Measurements from ENCODE around the gene CALD1. TPM values are rescaled to one million over a fixed set of nuclear protein-coding genes. Genes with fewer than 3 reads are reported as not detected.

The CALD1 gene
- total and polyA plus RNA-seq, 4 donors: 48.0 to 226 (median 95.2) TPM

GRCh38 chr7:134773164-134773563 is 6.3 kb upstream of the CALD1 start:
- DNase-seq (ENCODE audit: low spot score): no peak
- Histone ChIP-seq H3K36me3 (ENCODE audit: control insufficient read depth in 4 of 4, insufficient read depth in 3 of 4, low read depth in 1 of 4, low read length in 3 of 4) (no peaks in the 10 kb centered on the region), H3K9ac (ENCODE audit: low read depth in 1 of 2, low read length in 2 of 2) (no peak overlapping the region), H3K4me1 (ENCODE audit: control insufficient read depth in 4 of 4, insufficient read depth in 4 of 4, low read length in 3 of 4) (no peaks in the 10 kb centered on the region), H3K9me3 (ENCODE audit: control insufficient read depth in 4 of 4, low read length in 3 of 4) (no peaks in the 10 kb centered on the region), H3K27ac (ENCODE audit: low read depth in 1 of 2, low read length in 2 of 2) (no peak overlapping the region), H3K27me3 (ENCODE audit: control insufficient read depth in 4 of 4, insufficient read depth in 4 of 4, low read length in 3 of 4) (no peaks in the 10 kb centered on the region), H3K4me3 (ENCODE audit: low read depth in 1 of 3, low read length in 3 of 3) (no peak overlapping the region)
- TF ChIP-seq EGR1 (IDR thresholded peaks at IDR 0.05; ENCODE audit: low read depth in 2 of 2) (no peak), ZBTB33 (IDR thresholded peaks at IDR 0.05) (no peak), FOXA2 (IDR thresholded peaks at IDR 0.05) (no peak), GABPA (IDR thresholded peaks at IDR 0.05 in 1 of 2, conservative IDR thresholded peaks at IDR 0.05 in 1 of 2) (no peak), CTCF (IDR thresholded peaks at IDR 0.05; ENCODE audit: low read depth, low read length, missing input control) (no peak), HNF4G (IDR thresholded peaks at IDR 0.05) (no peak), YY1 (IDR thresholded peaks at IDR 0.05) (no peak), NR2F2 (IDR thresholded peaks at IDR 0.05) (no peak), HNF4A (conservative IDR thresholded peaks at IDR 0.05) (no peak), RXRA (IDR thresholded peaks at IDR 0.05) (no peak)
- WGBS: 96% methylated on average over 4 of the region's 4 CpGs

GRCh38 chr7:134774119-134774518 is 5.3 kb upstream of the CALD1 start:
- Histone ChIP-seq H3K4me1 (ENCODE audit: control insufficient read depth in 4 of 4, insufficient read depth in 4 of 4, low read length in 3 of 4) (no peaks in the 10 kb centered on the region), H3K36me3 (ENCODE audit: control insufficient read depth in 4 of 4, insufficient read depth in 3 of 4, low read depth in 1 of 4, low read length in 3 of 4) (no peaks in the 10 kb centered on the region), H3K27me3 (ENCODE audit: control insufficient read depth in 4 of 4, insufficient read depth in 4 of 4, low read length in 3 of 4) (no peaks in the 10 kb centered on the region), H3K27ac (ENCODE audit: low read depth in 1 of 2, low read length in 2 of 2) (no peak overlapping the region), H3K9ac (ENCODE audit: low read depth in 1 of 2, low read length in 2 of 2) (no peak overlapping the region), H3K9me3 (ENCODE audit: control insufficient read depth in 4 of 4, low read length in 3 of 4) (no peaks in the 10 kb centered on the region), H3K4me3 (ENCODE audit: low read depth in 1 of 3, low read length in 3 of 3) (no peak overlapping the region)
- TF ChIP-seq CTCF (IDR thresholded peaks at IDR 0.05; ENCODE audit: low read depth, low read length, missing input control): no peak
- TF ChIP-seq ZBTB33 (IDR thresholded peaks at IDR 0.05): no peak
- no peak for TF ChIP-seq TAF1 (conservative IDR thresholded peaks at IDR 0.05)
- no peak for TF ChIP-seq HNF4G (IDR thresholded peaks at IDR 0.05)
- no peak for TF ChIP-seq ATF3 (IDR thresholded peaks at IDR 0.05)
- no peak for TF ChIP-seq SP1 (IDR thresholded peaks at IDR 0.05)
- TF ChIP-seq FOXA1 (IDR thresholded peaks at IDR 0.05): no peak
- TF ChIP-seq EGR1 (IDR thresholded peaks at IDR 0.05; ENCODE audit: low read depth in 2 of 2): no peak
- no peak for TF ChIP-seq NR2F2 (IDR thresholded peaks at IDR 0.05)
- TF ChIP-seq, protein P1, sequence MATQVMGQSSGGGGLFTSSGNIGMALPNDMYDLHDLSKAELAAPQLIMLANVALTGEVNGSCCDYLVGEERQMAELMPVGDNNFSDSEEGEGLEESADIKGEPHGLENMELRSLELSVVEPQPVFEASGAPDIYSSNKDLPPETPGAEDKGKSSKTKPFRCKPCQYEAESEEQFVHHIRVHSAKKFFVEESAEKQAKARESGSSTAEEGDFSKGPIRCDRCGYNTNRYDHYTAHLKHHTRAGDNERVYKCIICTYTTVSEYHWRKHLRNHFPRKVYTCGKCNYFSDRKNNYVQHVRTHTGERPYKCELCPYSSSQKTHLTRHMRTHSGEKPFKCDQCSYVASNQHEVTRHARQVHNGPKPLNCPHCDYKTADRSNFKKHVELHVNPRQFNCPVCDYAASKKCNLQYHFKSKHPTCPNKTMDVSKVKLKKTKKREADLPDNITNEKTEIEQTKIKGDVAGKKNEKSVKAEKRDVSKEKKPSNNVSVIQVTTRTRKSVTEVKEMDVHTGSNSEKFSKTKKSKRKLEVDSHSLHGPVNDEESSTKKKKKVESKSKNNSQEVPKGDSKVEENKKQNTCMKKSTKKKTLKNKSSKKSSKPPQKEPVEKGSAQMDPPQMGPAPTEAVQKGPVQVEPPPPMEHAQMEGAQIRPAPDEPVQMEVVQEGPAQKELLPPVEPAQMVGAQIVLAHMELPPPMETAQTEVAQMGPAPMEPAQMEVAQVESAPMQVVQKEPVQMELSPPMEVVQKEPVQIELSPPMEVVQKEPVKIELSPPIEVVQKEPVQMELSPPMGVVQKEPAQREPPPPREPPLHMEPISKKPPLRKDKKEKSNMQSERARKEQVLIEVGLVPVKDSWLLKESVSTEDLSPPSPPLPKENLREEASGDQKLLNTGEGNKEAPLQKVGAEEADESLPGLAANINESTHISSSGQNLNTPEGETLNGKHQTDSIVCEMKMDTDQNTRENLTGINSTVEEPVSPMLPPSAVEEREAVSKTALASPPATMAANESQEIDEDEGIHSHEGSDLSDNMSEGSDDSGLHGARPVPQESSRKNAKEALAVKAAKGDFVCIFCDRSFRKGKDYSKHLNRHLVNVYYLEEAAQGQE (IDR thresholded peaks at IDR 0.05): no peak
- no peak for TF ChIP-seq JUND (IDR thresholded peaks at IDR 0.05)
- no peak for TF ChIP-seq RXRA (IDR thresholded peaks at IDR 0.05)
- no peak for TF ChIP-seq RAD21 (IDR thresholded peaks at IDR 0.05)
- no peak for TF ChIP-seq FOXA2 (IDR thresholded peaks at IDR 0.05)
- no peak for TF ChIP-seq YY1 (IDR thresholded peaks at IDR 0.05)
- no peak for TF ChIP-seq HNF4A (conservative IDR thresholded peaks at IDR 0.05)
- no peak for TF ChIP-seq GABPA (IDR thresholded peaks at IDR 0.05 in 1 of 2, conservative IDR thresholded peaks at IDR 0.05 in 1 of 2)
- TF ChIP-seq, protein P2, sequence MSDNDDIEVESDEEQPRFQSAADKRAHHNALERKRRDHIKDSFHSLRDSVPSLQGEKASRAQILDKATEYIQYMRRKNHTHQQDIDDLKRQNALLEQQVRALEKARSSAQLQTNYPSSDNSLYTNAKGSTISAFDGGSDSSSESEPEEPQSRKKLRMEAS (IDR thresholded peaks at IDR 0.05): no peak
- WGBS: 84% methylated on average over 3 of the region's 3 CpGs
- DNase-seq (ENCODE audit: low spot score): no peak
